ENCODE data around the gene TINAG.

Gene TINAG

GRCh38 chr6:54335871-54336270, 27.6 kb downstream of the TINAG start:
- no peak for DNase-seq
- no peak overlapping the region for H3K27ac ChIP-seq
- peaks cover 0 to 16% (median 2%) of the 10 kb centered on the region in 4 donors for H3K4me1 ChIP-seq
- no peaks in the 10 kb centered on the region for H3K27me3 ChIP-seq
- peaks cover 0 to 7% (median 0%) of the 10 kb centered on the region in 3 donors for H3K9me3 ChIP-seq
- intact Hi-C loops (cut with DNase I; ENCODE audit: low total_unique reads) = no loop called here
- no peak for TF ChIP-seq CTCF (IDR thresholded peaks at IDR 0.05)
- no peak overlapping the region for H3K4me3 ChIP-seq
- no peaks in the 10 kb centered on the region for H3K36me3 ChIP-seq

- H3K27ac ChIP-seq = no peak overlapping the region
- no peaks in the 10 kb centered on the region for H3K9me3 ChIP-seq
- H3K4me3 ChIP-seq = no peak overlapping the region
- TF ChIP-seq CTCF (IDR thresholded peaks at IDR 0.05) = no peak
- no peaks in the 10 kb centered on the region for H3K4me1 ChIP-seq
- no peaks in the 10 kb centered on the region for H3K27me3 ChIP-seq
- intact Hi-C loops (cut with DNase I; ENCODE audit: low total_unique reads) = no loop called here
- DNase-seq = no peak
- no peaks in the 10 kb centered on the region for H3K36me3 ChIP-seq
Observed at GRCh38 chr6:54353975-54354374, 45.7 kb downstream of the TINAG start.

- no peak overlapping the region for H3K27ac ChIP-seq
- H3K36me3 ChIP-seq = no peaks in the 10 kb centered on the region
- no peaks in the 10 kb centered on the region for H3K27me3 ChIP-seq
- TF ChIP-seq CTCF (IDR thresholded peaks at IDR 0.05) = no peak
- intact Hi-C loops (cut with DNase I; ENCODE audit: low total_unique reads) = no loop called here
- H3K4me3 ChIP-seq = no peak overlapping the region
- no peaks in the 10 kb centered on the region for H3K9me3 ChIP-seq
- DNase-seq = no peak
- H3K4me1 ChIP-seq = no peaks in the 10 kb centered on the region
Observed at GRCh38 chr6:54354608-54355007, 46.4 kb downstream of the TINAG start.

DNA sequence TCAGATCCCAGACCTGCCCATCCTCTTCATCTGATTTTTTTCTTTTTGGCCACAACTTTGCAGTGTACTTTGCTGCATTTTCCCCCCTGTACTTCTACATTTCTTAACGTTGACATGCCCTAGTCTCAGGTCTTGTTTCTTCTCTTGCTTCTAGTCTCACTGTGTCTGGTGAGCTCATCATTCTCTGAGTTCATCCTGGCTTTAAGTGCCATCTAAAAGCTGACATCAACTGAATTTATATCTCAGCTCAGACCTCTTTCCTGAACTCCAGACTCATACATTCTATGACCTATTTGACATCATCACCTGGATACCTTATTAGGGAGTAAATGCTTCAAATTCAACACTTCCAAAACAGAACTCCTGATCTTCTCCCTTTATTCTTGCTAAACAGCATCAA, 48.9 kb downstream of the TINAG start:
- DNase-seq = no peak
- no peaks in the 10 kb centered on the region for H3K4me1 ChIP-seq
- intact Hi-C loops (cut with DNase I; ENCODE audit: low total_unique reads) = no loop called here
- no peaks in the 10 kb centered on the region for H3K9me3 ChIP-seq
- no peaks in the 10 kb centered on the region for H3K36me3 ChIP-seq
- TF ChIP-seq CTCF (IDR thresholded peaks at IDR 0.05) = no peak
- no peak overlapping the region for H3K4me3 ChIP-seq
- no peaks in the 10 kb centered on the region for H3K27me3 ChIP-seq
- no peak overlapping the region for H3K27ac ChIP-seq

- no peak for TF ChIP-seq CTCF (IDR thresholded peaks at IDR 0.05)
- Histone ChIP-seq H3K36me3 (no peaks in the 10 kb centered on the region), H3K4me3 (no peak overlapping the region), H3K4me1 (no peaks in the 10 kb centered on the region), H3K27me3 (no peaks in the 10 kb centered on the region), H3K27ac (no peak overlapping the region), H3K9me3 (no peaks in the 10 kb centered on the region)
- intact Hi-C loops (cut with DNase I; ENCODE audit: low total_unique reads) = no loop called here
- DNase-seq = no peak
Observed at GRCh38 chr6:54361188-54361587, 52.9 kb downstream of the TINAG start.

- Histone ChIP-seq H3K36me3 (no peaks in the 10 kb centered on the region), H3K4me1 (no peaks in the 10 kb centered on the region), H3K9me3 (no peaks in the 10 kb centered on the region), H3K4me3 (no peak overlapping the region), H3K27ac (no peak overlapping the region), H3K27me3 (no peaks in the 10 kb centered on the region)
- DNase-seq = no peak
- TF ChIP-seq CTCF (IDR thresholded peaks at IDR 0.05) = no peak
- intact Hi-C loops (cut with DNase I; ENCODE audit: low total_unique reads) = no loop called here
Observed at GRCh38 chr6:54361734-54362133, 53.5 kb downstream of the TINAG start.

Data from tibial artery (tissue), 4 donors.